Subcutaneous adipose tissue (tissue), 4 donors: ENCODE results near the gene RNU4-1. TPM values are rescaled to one million over a fixed set of nuclear protein-coding genes. Genes with fewer than 3 reads are reported as not detected.

Experiments used
- total RNA-seq, 4 donors: library from RNA; depleted of rRNA; stranded (reverse); fragments of >200 nt; gene quantifications; one replicate each; pipeline ENCODE4 v1.1.0, GENCODE V29; 2016
- TF ChIP-seq, protein P1 (sequence below): fragments of 450-650 bp; IDR thresholded peaks from one replicate; pipeline ENCODE4 v1.5.1; 2016; ENCODE audit warnings: low read depth, mild to moderate bottlenecking, control low read depth, antibody characterized with exemption, moderate library complexity

Gene RNU4-1
- total RNA-seq, 4 donors from 2014 or later, result under 0.01 TPM

DNA sequence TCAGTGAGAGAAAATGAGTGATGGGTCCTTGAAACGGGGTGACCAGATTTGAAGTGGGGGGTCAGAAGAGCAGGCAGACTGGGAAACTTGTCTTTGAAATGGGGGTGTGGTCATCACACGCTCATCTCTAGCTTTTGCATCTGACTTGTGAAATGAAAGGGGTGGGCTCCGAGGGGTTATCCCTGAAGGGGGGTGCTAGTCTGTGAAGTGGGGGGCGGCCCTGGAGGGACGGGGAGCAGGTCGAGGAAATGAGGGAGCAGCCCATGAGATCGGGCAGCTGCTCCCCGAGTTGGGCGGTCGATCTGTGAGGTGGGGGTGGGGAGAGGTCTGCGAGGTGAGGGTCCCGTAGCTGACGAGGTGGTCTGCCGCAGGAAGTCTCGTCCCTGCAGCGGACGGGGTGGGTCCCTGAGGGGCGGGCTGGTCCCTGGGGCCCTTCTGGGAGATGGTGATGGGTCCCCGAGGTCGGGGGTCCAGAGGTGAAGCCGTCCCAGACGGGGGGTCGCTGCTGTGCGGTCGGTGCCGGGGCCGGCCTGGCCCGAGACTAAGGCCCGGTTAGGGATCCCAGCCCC lies 28.0 kb downstream of the RNU4-1 start:
- TF ChIP-seq, protein P1, sequence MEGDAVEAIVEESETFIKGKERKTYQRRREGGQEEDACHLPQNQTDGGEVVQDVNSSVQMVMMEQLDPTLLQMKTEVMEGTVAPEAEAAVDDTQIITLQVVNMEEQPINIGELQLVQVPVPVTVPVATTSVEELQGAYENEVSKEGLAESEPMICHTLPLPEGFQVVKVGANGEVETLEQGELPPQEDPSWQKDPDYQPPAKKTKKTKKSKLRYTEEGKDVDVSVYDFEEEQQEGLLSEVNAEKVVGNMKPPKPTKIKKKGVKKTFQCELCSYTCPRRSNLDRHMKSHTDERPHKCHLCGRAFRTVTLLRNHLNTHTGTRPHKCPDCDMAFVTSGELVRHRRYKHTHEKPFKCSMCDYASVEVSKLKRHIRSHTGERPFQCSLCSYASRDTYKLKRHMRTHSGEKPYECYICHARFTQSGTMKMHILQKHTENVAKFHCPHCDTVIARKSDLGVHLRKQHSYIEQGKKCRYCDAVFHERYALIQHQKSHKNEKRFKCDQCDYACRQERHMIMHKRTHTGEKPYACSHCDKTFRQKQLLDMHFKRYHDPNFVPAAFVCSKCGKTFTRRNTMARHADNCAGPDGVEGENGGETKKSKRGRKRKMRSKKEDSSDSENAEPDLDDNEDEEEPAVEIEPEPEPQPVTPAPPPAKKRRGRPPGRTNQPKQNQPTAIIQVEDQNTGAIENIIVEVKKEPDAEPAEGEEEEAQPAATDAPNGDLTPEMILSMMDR, result no peak

GRCh38 chr12:120264086-120264903 lies 28.7 kb downstream of the RNU4-1 start:
- TF ChIP-seq, protein P1, result no peak

- TF ChIP-seq, protein P1, result no peak
These were observed 29.3 kb downstream of the RNU4-1 start for GRCh38 chr12:120263748-120264085.

DNA sequence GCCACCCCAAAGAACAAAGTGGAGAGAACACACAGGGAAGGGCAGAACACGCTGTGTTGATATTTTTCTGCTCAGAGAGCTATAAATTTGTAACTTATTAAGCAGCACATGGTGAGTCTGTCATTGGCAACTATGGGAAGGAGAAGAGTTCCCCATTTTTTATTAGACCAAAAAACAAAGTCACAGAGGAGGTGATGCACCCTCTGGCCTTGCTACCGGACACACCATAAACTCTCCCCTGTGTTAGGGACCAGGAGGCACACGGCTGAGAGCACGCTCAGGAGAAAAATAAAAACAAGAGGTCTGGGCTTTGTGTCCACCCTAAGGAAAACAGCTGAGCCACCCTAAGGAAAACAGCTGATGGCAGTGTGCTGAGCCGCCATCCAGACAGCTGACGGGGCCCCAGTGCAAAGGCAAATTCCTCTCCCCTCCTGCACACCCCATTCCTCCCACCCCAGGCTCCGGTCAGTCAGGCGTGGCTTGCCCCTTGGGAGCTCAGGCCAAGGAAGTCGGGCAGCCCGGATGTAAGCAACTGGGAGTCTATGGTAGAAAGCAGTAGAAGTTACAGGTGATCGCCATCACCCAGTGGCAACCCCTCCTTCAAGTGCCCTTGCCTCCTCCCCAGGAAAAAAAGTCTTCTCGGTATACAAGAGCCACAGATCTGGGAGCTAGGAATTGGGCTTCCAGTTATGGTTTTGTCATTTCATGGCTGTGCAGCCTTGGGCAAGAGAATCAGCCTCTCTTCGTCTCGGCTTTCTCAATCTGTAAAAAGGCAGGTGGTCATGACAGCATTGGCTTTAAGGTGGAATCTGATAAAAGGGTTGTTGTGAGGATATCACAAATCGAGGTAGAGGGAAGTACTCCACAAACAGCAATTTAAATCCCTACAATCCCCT lies 29.9 kb downstream of the RNU4-1 start:
- TF ChIP-seq, protein P1, result no peak

DNA sequence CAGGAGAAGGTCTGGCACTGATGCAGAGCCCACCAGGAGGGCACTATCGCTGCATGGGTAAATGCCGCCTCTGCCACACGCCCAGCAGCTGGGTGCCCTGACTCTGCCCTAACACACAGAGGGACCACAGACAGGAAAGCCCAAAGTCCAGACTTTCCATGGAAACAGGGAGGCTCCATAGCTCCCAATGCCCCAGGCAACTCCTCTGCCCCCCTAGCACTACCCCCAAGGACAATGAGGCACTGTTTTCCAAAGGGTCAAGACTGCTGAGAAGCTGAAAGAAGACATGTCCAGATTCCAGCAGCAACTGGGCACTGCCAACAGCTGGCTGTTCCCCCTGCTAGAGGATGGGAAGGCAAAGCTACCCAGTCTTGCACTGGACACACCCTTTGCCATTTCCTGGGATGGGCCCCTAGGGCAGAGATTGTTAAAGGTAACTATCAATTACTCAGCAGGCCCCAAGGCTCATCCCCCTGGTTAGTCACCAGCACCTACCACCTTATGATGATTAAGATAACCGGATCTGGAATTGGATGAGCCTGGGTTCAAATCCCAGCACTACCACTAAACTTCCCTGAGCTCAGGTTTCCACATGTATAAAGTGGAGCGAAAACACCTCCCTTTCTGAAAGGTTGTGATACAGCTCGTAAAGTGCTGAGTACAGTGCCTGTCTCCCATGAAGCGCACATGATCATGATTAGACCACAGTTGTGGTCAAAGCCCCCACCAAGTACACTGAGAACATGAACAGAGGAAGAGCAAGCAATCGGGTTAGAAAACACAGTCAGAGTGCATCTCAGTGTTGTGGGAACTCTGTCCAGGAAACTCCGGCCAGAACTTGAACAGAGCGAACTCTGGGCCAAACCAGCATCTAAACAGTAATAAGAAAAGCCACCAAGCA lies 30.8 kb downstream of the RNU4-1 start:
- TF ChIP-seq, protein P1, result no peak

GRCh38 chr12:120260607-120261006 lies 32.4 kb downstream of the RNU4-1 start:
- TF ChIP-seq, protein P1, result no peak
